MCF 10A (cell line): ENCODE data around the gene PTPRCAP. TPM values are rescaled to one million over a fixed set of nuclear protein-coding genes. Genes with fewer than 3 reads are reported as not detected.

Source experiments
- BruUV-seq: library from RNA; stranded (reverse); fragments of 400-500 nt; replicated peaks from 2 replicates; lab custom pipeline; 2021; lab: Mats Ljungman, UMichigan
- CTCF ChIA-PET: fragments of 300-600 bp; sonication (Branson Sonifier 250); formaldehyde crosslinking; extraction: SDS; loops from one replicate; lab custom pipeline; 2021; ENCODE audit warnings: antibody characterized with exemption, inconsistent platforms; lab: Yijun Ruan, JAX
- POLR2A ChIA-PET: fragments of 300-600, 350-650 bp; sonication (Branson Sonifier 250); formaldehyde crosslinking; extraction: SDS; loops from one replicate; lab custom pipeline; 2020; ENCODE audit warnings: antibody characterized with exemption, inconsistent platforms; lab: Yijun Ruan, JAX
- DNase-seq: peaks from one replicate; pipeline ENCODE4 v3.0.0-alpha.2; 2018; ENCODE audit not compliant: unreplicated experiment
- H3K27ac Mint-ChIP-seq: one replicate; pipeline ENCODE4 v1.8.0; 2022; ENCODE audit warnings: mild to moderate bottlenecking, low read depth, mixed read lengths; ENCODE audit not compliant: unreplicated experiment
- H3K27me3 Mint-ChIP-seq: one replicate; pipeline ENCODE4 v1.8.0; 2022; ENCODE audit warnings: mixed read lengths; ENCODE audit not compliant: insufficient read depth, unreplicated experiment
- H3K36me3 Mint-ChIP-seq: one replicate; pipeline ENCODE4 v1.8.0; 2022; ENCODE audit warnings: mild to moderate bottlenecking, moderate library complexity, mixed read lengths; ENCODE audit not compliant: insufficient read depth, unreplicated experiment
- H3K4me1 Mint-ChIP-seq: one replicate; pipeline ENCODE4 v1.8.0; 2022; ENCODE audit warnings: mixed read lengths; ENCODE audit not compliant: insufficient read depth, unreplicated experiment
- H3K4me3 Mint-ChIP-seq: one replicate; pipeline ENCODE4 v1.8.0; 2022; ENCODE audit warnings: mild to moderate bottlenecking, moderate library complexity, mixed read lengths; ENCODE audit not compliant: unreplicated experiment
- H3K9me3 Mint-ChIP-seq: one replicate; pipeline ENCODE4 v1.8.0; 2022; ENCODE audit warnings: mixed read lengths; ENCODE audit not compliant: unreplicated experiment
- intact Hi-C: fragments of 100-400 bp; cut with micrococcal nuclease; formaldehyde crosslinking; loops from 2 replicates; pipeline ENCODE4 v1.14.1; 2022
- total RNA-seq: library from RNA; stranded (reverse); gene quantifications from 2 replicates; pipeline ENCODE4 v1.2.3, GENCODE V29; 2022
- TF ChIP-seq, protein P1 (sequence below): fragments of 200-600 bp; IDR thresholded peaks from one replicate; pipeline ENCODE4 v1.8.0; 2022; ENCODE audit warnings: antibody characterized with exemption, mild to moderate bottlenecking; ENCODE audit not compliant: unreplicated experiment

Gene PTPRCAP
- total RNA-seq, 1 experiment from 2014 or later, result 0.86 TPM

DNA sequence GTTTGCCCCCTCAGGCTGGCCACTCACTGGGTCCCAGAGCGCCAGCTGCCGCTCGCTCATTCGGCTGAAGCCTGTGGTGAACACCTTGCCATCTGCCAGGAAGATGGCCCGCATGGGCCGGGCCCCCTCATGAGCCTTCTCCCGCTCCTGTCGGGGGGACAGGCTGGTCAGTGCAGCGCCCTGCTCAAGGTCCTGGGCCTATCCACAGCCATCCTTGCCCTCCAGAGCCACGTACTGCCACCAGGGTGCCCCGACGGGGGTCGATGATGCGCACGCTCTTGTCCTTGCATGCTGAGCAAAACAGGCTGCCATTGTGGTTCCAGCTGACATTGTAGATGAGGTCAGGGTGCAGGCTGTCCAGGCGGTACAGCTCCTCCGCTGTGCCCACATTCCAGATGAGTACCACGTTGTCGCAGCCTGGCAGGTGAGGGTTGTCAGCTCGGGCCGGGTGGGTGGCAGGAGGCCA is 3.6 kb upstream of the PTPRCAP start:
- no peak for DNase-seq
- POLR2A ChIA-PET, result interaction anchor here (0.5 to 1.3 kb wide), 4 partner anchors 12 to 128 kb away, joined by 3 to 4 read pairs (median 3); partner anchors contain the start of genes PPP1CA and RPS6KB2
- TF ChIP-seq, protein P1, sequence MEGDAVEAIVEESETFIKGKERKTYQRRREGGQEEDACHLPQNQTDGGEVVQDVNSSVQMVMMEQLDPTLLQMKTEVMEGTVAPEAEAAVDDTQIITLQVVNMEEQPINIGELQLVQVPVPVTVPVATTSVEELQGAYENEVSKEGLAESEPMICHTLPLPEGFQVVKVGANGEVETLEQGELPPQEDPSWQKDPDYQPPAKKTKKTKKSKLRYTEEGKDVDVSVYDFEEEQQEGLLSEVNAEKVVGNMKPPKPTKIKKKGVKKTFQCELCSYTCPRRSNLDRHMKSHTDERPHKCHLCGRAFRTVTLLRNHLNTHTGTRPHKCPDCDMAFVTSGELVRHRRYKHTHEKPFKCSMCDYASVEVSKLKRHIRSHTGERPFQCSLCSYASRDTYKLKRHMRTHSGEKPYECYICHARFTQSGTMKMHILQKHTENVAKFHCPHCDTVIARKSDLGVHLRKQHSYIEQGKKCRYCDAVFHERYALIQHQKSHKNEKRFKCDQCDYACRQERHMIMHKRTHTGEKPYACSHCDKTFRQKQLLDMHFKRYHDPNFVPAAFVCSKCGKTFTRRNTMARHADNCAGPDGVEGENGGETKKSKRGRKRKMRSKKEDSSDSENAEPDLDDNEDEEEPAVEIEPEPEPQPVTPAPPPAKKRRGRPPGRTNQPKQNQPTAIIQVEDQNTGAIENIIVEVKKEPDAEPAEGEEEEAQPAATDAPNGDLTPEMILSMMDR, result no peak
- CTCF ChIA-PET, result no interaction called here
- Mint-ChIP-seq H3K4me3 (no peak overlapping the region), H3K36me3 (peaks cover 27% of the 10 kb centered on the region), H3K4me1 (peaks cover 17% of the 10 kb centered on the region), H3K27ac (no peak overlapping the region), H3K27me3 (no peaks in the 10 kb centered on the region), H3K9me3 (no peaks in the 10 kb centered on the region)
- intact Hi-C loops, result no loop called here
- BruUV-seq, result no TSS peak

DNA sequence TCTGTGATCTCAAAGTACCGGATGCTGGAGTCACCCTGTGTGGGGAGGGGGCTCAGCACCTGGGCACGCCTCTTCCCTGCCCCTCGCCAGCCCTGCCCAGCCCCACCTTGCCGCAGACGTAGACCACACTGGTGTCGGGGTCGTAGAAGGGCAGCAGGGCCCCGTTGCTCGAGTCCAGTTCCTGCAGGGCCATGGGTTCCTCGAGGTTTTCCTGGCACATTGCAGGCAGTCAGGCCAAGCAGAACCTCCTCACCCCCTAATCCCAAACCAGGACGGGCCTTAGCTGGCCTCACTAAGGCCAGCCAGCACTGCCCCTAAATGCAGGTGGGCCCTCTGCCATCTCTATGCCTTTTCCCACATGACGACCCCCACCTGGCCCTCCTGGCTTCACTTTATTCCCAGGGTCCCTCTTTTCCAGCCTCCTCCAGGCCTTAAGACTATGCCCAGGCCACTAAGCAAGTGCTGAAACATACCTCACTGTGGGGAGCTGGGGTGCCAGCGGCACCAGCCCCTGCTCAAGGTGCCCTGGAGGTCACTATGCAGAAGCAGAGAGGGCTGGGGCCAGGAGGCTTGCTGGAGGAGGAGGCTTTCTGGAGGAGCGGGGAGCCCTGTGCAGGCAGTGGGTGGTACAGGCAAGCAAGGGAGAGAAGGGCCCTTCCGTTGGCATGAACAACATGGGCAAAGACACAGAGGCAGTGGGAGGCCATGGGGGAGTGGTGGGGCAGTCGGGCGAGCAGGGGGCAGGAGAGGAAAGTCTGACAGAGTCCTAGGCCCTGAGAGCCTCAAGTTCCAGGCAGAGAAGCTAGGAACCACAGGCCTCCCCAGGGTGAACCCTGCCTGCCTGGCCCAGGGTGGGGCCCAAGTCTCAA is 3.0 kb upstream of the PTPRCAP start:
- Mint-ChIP-seq H3K4me1 (peaks cover 15% of the 10 kb centered on the region), H3K4me3 (peak overlapping the region; percentile 47), H3K36me3 (peaks cover 34% of the 10 kb centered on the region), H3K27ac (no peak overlapping the region), H3K27me3 (no peaks in the 10 kb centered on the region), H3K9me3 (no peaks in the 10 kb centered on the region)
- no TSS peak for BruUV-seq
- ChIA-PET CTCF (no interaction called here), POLR2A (interaction anchor here (0.5 to 1.3 kb wide), 3 partner anchors 12 to 129 kb away, joined by 3 read pairs; partner anchors contain the start of gene RPS6KB2)
- intact Hi-C loops, result no loop called here
- no peak for DNase-seq
- TF ChIP-seq, protein P1, result no peak

DNA sequence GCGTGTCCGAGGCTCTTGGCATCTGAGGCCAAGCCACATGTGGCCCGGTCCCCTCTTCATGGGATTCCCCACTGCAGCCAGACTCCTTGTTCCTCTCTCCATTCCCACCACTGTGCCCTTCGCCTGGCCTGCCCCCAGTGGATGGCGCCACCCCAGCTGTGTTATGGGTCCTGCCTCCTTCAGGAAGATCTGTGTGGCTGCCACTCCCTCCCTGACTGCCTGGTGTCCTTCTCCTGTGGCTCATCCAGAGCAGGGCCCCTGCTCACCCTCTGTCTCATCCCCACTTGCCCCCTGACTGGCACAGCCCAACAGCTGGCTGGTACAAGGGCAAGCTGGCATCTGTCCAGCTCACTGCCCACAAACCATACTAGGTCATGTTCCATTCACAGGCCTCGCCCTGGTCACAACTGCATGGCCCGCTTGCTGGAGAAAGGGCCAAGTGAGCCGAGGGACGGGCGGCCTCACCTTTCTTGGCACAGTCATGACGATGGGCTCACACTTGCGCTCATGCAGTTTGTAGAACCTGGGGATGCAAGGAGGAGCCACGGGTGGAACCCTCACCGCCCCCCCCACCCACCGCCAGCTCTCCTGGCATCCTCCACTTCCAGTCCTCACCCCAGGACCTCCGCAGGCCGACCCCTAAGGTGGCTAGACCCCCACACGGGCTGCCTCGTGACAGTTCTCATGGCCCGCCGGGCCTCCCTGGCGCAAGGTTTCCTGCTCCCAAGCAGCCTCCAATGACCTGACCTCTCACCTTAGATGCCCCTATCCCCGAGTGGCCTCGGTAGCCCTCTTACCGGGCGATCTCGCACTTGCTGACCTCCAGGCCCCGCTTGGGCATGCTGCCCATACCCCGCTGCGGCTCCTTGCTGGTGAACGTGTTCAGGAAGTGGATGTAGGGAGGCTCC is 2.1 kb upstream of the PTPRCAP start:
- ChIA-PET CTCF (interaction anchor here (1.0 to 1.1 kb wide), 3 partner anchors 29 to 51 kb away, joined by 3 to 4 read pairs (median 3); partner anchors contain the start of gene PPP1CA), POLR2A (interaction anchor here (1.1 to 1.6 kb wide), 5 partner anchors 11 to 30 kb away, joined by 3 to 7 read pairs (median 3); partner anchors contain the start of gene TMEM134)
- BruUV-seq, result no TSS peak
- TF ChIP-seq, protein P1, result no peak
- intact Hi-C loops, result no loop called here
- H3K27me3 Mint-ChIP-seq, result no peaks in the 10 kb centered on the region
- DNase-seq, result peak; percentile 51
- H3K4me3 Mint-ChIP-seq, result no peak overlapping the region
- no peaks in the 10 kb centered on the region for H3K9me3 Mint-ChIP-seq
- no peak overlapping the region for H3K27ac Mint-ChIP-seq
- peaks cover 8% of the 10 kb centered on the region for H3K4me1 Mint-ChIP-seq
- H3K36me3 Mint-ChIP-seq, result peaks cover 37% of the 10 kb centered on the region
